ENCODE results near the gene TSPAN15.

- TF ChIP-seq CTCF (IDR thresholded peaks at IDR 0.05; ENCODE audit: low read depth, low read length, poor library complexity, severe bottlenecking) (no peak), EZH2phosphoT487 (IDR thresholded peaks at IDR 0.05; ENCODE audit: borderline replicate concordance, low read length) (no peak)
Observed at GRCh38 chr10:69456880-69457693, 5.8 kb downstream of the TSPAN15 start.

Data from DOHH2 (cell line).